Stimulated activated CD4-positive, alpha-beta T cell treated with anti-CD3 and anti-CD28 coated beads, TNF-alpha, amount 100 ng/mL, for 24 hours (primary cell): ENCODE results near the gene FGF3.

ENCODE experiments used
- DNase-seq, 3 experiments: peaks; one replicate each; pipeline ENCODE4 v3.0.0-alpha.2; 2020; ENCODE audit warnings: low read depth in 3 of 3

Gene FGF3

GRCh38 chr11:69818603-69819441, at the start of gene FGF3:
Gene FGF3, minus strand, starts transcription at chr11:69819416. Its CDS starts 483 bp downstream, at chr11:69818933.
- no peak for DNase-seq

- DNase-seq: no peak
Measured at GRCh38 chr11:69868871-69869270, 49.7 kb upstream of the FGF3 start.

- no peak for DNase-seq
Measured at GRCh38 chr11:69868006-69868810, 49.0 kb upstream of the FGF3 start.

GRCh38 chr11:69867076-69868005, 48.1 kb upstream of the FGF3 start:
- DNase-seq: no peak

GRCh38 chr11:69866648-69867047, 47.4 kb upstream of the FGF3 start:
- no peak for DNase-seq

- DNase-seq: no peak
Measured at GRCh38 chr11:69865707-69866106, 46.5 kb upstream of the FGF3 start.

GRCh38 chr11:69864686-69865661, 45.8 kb upstream of the FGF3 start:
- no peak for DNase-seq

- DNase-seq: no peak
Measured at GRCh38 chr11:69863544-69864200, 44.5 kb upstream of the FGF3 start.

GRCh38 chr11:69862797-69863543, 43.8 kb upstream of the FGF3 start:
- DNase-seq: no peak

GRCh38 chr11:69862331-69862771, 43.1 kb upstream of the FGF3 start:
- DNase-seq: no peak

- no peak for DNase-seq
Measured at GRCh38 chr11:69861901-69862300, 42.7 kb upstream of the FGF3 start.

GRCh38 chr11:69860796-69861445, 41.7 kb upstream of the FGF3 start:
- DNase-seq: no peak

GRCh38 chr11:69860244-69860643, 41.0 kb upstream of the FGF3 start:
- DNase-seq: no peak

GRCh38 chr11:69859275-69859934, 40.2 kb upstream of the FGF3 start:
- no peak for DNase-seq

GRCh38 chr11:69855421-69855820, 36.2 kb upstream of the FGF3 start:
- no peak for DNase-seq

GRCh38 chr11:69854713-69855112, 35.5 kb upstream of the FGF3 start:
- no peak for DNase-seq

- no peak for DNase-seq
Measured at GRCh38 chr11:69852056-69852455, 32.8 kb upstream of the FGF3 start.

- DNase-seq: no peak
Measured at GRCh38 chr11:69848201-69848600, 29.0 kb upstream of the FGF3 start.
